IMR-90 (cell line): Measurements from ENCODE around the gene ANTXR1. TPM values are rescaled to one million over a fixed set of nuclear protein-coding genes. Genes with fewer than 3 reads are reported as not detected.

Experiments used
- ATAC-seq: fragments of 200-7000 bp; cut with Tn5 transposase; 2 replicates; pipeline ENCODE4 v1.9.1; 2020; ENCODE audit warnings: low read depth, mild to moderate bottlenecking, moderate library complexity
- BruUV-seq: library from RNA; stranded (reverse); fragments of 400-500 nt; replicated peaks from 2 replicates; lab custom pipeline; 2021; lab: Mats Ljungman, UMichigan
- CTCF ChIA-PET: fragments of 300-600 bp; formaldehyde crosslinking; extraction: SDS; loops from one replicate; lab custom pipeline; 2021; ENCODE audit warnings: antibody characterized with exemption; lab: Yijun Ruan, JAX
- POLR2A ChIA-PET: fragments of 300-600 bp; sonication (Branson Sonifier 250); formaldehyde crosslinking; loops from one replicate; lab custom pipeline; 2022; ENCODE audit warnings: antibody characterized with exemption; ENCODE audit not compliant: unreplicated experiment; lab: Charles Lee
- DNase-seq: peaks from one replicate; pipeline ENCODE4 v3.0.0; 2013
- H2AFZ ChIP-seq: replicated peaks from 2 replicates; pipeline ENCODE3; 2013; ENCODE audit warnings: low read length, mild to moderate bottlenecking; ENCODE audit not compliant: poor library complexity
- H2AK5ac ChIP-seq: 2 replicates; pipeline ENCODE4 v1.6.1; 2013; ENCODE audit warnings: low read depth, low read length, inconsistent platforms
- H2AK9ac ChIP-seq: replicated peaks from 2 replicates; pipeline ENCODE3; 2013; ENCODE audit warnings: mild to moderate bottlenecking, low read depth, low read length, moderate library complexity; ENCODE audit not compliant: poor library complexity
- H2BK120ac ChIP-seq: 2 replicates; pipeline ENCODE4 v1.6.1; 2013; ENCODE audit warnings: low read depth, low read length, inconsistent platforms
- H2BK15ac ChIP-seq: 3 replicates; pipeline ENCODE4 v1.6.1; 2013; ENCODE audit warnings: low read depth, low read length, inconsistent platforms
- H2BK20ac ChIP-seq: 2 replicates; pipeline ENCODE4 v1.6.1; 2013; ENCODE audit warnings: low read depth, mild to moderate bottlenecking, inconsistent platforms, low read length, moderate library complexity
- H2BK5ac ChIP-seq: 2 replicates; pipeline ENCODE4 v1.6.1; 2013; ENCODE audit warnings: mild to moderate bottlenecking, low read depth, low read length, inconsistent platforms; ENCODE audit not compliant: poor library complexity, severe bottlenecking
- H3K14ac ChIP-seq: replicated peaks from 2 replicates; pipeline ENCODE4 v1.6.1; 2013; ENCODE audit warnings: low read depth, low read length, inconsistent platforms
- H3K18ac ChIP-seq: 2 replicates; pipeline ENCODE4 v1.6.1; 2013; ENCODE audit warnings: low read depth, low read length, control low read depth
- H3K23ac ChIP-seq: 2 replicates; pipeline ENCODE4 v1.6.1; 2013; ENCODE audit warnings: low read depth, low read length, inconsistent platforms
- H3K27ac ChIP-seq: 2 replicates; pipeline ENCODE4 v1.5.1; 2013; ENCODE audit warnings: mild to moderate bottlenecking, control low read depth, low read length; ENCODE audit not compliant: insufficient read depth
- H3K27me3 ChIP-seq: 2 replicates; pipeline ENCODE4 v1.6.1; 2013; ENCODE audit warnings: low read length; ENCODE audit not compliant: control insufficient read depth, insufficient read depth
- H3K36me3 ChIP-seq: 2 replicates; pipeline ENCODE4 v1.6.1; 2013; ENCODE audit warnings: low read length, mixed read lengths; ENCODE audit not compliant: control insufficient read depth, insufficient read depth
- H3K4ac ChIP-seq: 2 replicates; pipeline ENCODE4 v1.6.1; 2013; ENCODE audit warnings: low read depth, low read length, inconsistent platforms
- H3K4me1 ChIP-seq: 2 replicates; pipeline ENCODE4 v1.6.1; 2013; ENCODE audit warnings: low read length, mixed read lengths; ENCODE audit not compliant: control insufficient read depth, insufficient read depth
- H3K4me2 ChIP-seq: 2 replicates; pipeline ENCODE4 v1.6.1; 2013; ENCODE audit warnings: low read depth, mild to moderate bottlenecking, control low read depth, low read length, moderate library complexity
- H3K4me3 ChIP-seq: 2 replicates; pipeline ENCODE4 v1.5.1; 2013; ENCODE audit warnings: low read depth, mild to moderate bottlenecking, control low read depth, low read length, moderate library complexity; ENCODE audit not compliant: insufficient read depth
- H3K56ac ChIP-seq: 2 replicates; pipeline ENCODE4 v1.6.1; 2013; ENCODE audit warnings: low read length, inconsistent platforms; ENCODE audit not compliant: insufficient read depth; ENCODE audit errors: extremely low read depth
- H3K79me1 ChIP-seq, 2 experiments: 2 replicates each; pipeline ENCODE4 v1.6.1; 2013; ENCODE audit warnings: low read length in 2 of 2, inconsistent platforms in 1 of 2, low read depth in 1 of 2
- H3K9ac ChIP-seq: 2 replicates; pipeline ENCODE4 v1.6.1; 2013; ENCODE audit warnings: low read depth, low read length, control low read depth
- H3K9me1 ChIP-seq: 2 replicates; pipeline ENCODE4 v1.6.1; 2013; ENCODE audit warnings: low read length, inconsistent platforms; ENCODE audit not compliant: insufficient read depth
- H3K9me3 ChIP-seq: 2 replicates; pipeline ENCODE4 v1.6.1; 2013; ENCODE audit warnings: low read length; ENCODE audit not compliant: control insufficient read depth, insufficient read depth
- H4K20me1 ChIP-seq: 2 replicates; pipeline ENCODE4 v1.6.1; 2013; ENCODE audit warnings: low read length, inconsistent platforms; ENCODE audit not compliant: insufficient read depth
- H4K5ac ChIP-seq: 2 replicates; pipeline ENCODE4 v1.6.1; 2013; ENCODE audit warnings: mild to moderate bottlenecking, low read depth, low read length, control low read depth
- H4K8ac ChIP-seq, 2 experiments: 2 replicates each; pipeline ENCODE4 v1.6.1; 2013; ENCODE audit warnings: low read depth in 2 of 2, low read length in 2 of 2, control low read depth in 1 of 2, inconsistent platforms in 1 of 2
- H4K91ac ChIP-seq: 2 replicates; pipeline ENCODE4 v1.6.1; 2013; ENCODE audit warnings: low read depth, low read length, inconsistent platforms; ENCODE audit not compliant: insufficient read depth
- BHLHE40 ChIP-seq: fragments of 150-350 bp; IDR thresholded peaks from 2 replicates; pipeline ENCODE4 v1.6.1; 2016; ENCODE audit warnings: mild to moderate bottlenecking, low read depth, low read length
- MAFK ChIP-seq: IDR thresholded peaks from 2 replicates; pipeline ENCODE4 v1.6.1; 2012; ENCODE audit warnings: low read depth, low read length, improper control_type of control experiment
- NFE2L2 ChIP-seq: fragments of 150-350 bp; IDR thresholded peaks from 2 replicates; pipeline ENCODE4 v1.6.1; 2016; ENCODE audit warnings: low read depth, mild to moderate bottlenecking, low read length
- POLR2A ChIP-seq: IDR thresholded peaks from 2 replicates; pipeline ENCODE4 v1.6.1; 2012; ENCODE audit warnings: mild to moderate bottlenecking, low read depth, low read length
- RAD21 ChIP-seq: IDR thresholded peaks from 2 replicates; pipeline ENCODE4 v1.6.1; 2012; ENCODE audit warnings: low read length, improper control_type of control experiment
- RCOR1 ChIP-seq: IDR thresholded peaks from 2 replicates; pipeline ENCODE4 v1.6.1; 2012; ENCODE audit warnings: mild to moderate bottlenecking, low read length, improper control_type of control experiment; ENCODE audit not compliant: insufficient replicate concordance
- RFX5 ChIP-seq: IDR thresholded peaks from 2 replicates; pipeline ENCODE4 v1.8.0; 2012; ENCODE audit warnings: low read depth, mild to moderate bottlenecking, low read length, moderate library complexity
- USF2 ChIP-seq: fragments of 150-350 bp; IDR thresholded peaks from 2 replicates; pipeline ENCODE4 v1.6.1; 2017; ENCODE audit warnings: mild to moderate bottlenecking, antibody characterized with exemption, low read length, low read depth
- WGBS, 2 experiments: methylation state at CpG; one replicate each; pipeline versions ENCODE4 v1.1.5 to v1.1.7; 2013; ENCODE audit warnings: missing lambda C conversion rate in 2 of 2; ENCODE audit not compliant: insufficient read length in 1 of 2; ENCODE audit errors: extremely low coverage in 2 of 2; 5-methylcytosine and 5-hydroxymethylcytosine counted together
- dilution Hi-C: fragments of 300-500 bp; cut with HindIII; formaldehyde crosslinking; loops from one replicate; pipeline ENCODE4 v1.14.3; 2018; ENCODE audit warnings: low sequenced_read_pairs; ENCODE audit not compliant: unreplicated experiment
- in situ Hi-C: fragments of 300-500 bp; cut with MboI; formaldehyde crosslinking; loops from 3 replicates; pipeline ENCODE4 v1.14.3; 2019; ENCODE audit warnings: low sequenced_read_pairs, inconsistent platforms, mixed read lengths
- intact Hi-C: fragments of 100-400 bp; cut with micrococcal nuclease; formaldehyde crosslinking; loops from 2 replicates; pipeline ENCODE4 v1.10.0; 2022
- polyA plus RNA-seq, 3 experiments: library from polyadenylated mRNA; depleted of rRNA; stranded (reverse); fragments of >200 nt; gene quantifications; 2 replicates each; pipeline ENCODE4 v1.2.3, GENCODE V29; 2012; ENCODE audit warnings: low replicate concordance in 1 of 3
- total RNA-seq: library from RNA; depleted of rRNA; stranded (reverse); fragments of >200 nt; gene quantifications from 2 replicates; pipeline ENCODE4 v1.2.3, GENCODE V29; 2012

Gene ANTXR1
- total and polyA plus RNA-seq, 2 of the 4 experiments (the other 2 are of a cell fraction): 27.2 to 36.9 TPM

- Histone ChIP-seq H2BK20ac (0 out of 2 replicates have a peak overlapping the region, but pooled peaks have one; percentile 27), H3K27ac (peak overlapping the region; percentile 77; the same call in 1 of the 2 replicates), H3K14ac (peak overlapping the region; percentile 90), H4K91ac (peak overlapping the region; percentile 75; the same call in 1 of the 2 replicates), H2BK15ac (peak overlapping the region; percentile 15; the same call in 1 of the 3 replicates), H4K20me1 (no peaks in the 10 kb centered on the region), H2BK120ac (peak overlapping the region; percentile 73), H3K4me1 (peaks cover 26% of the 10 kb centered on the region), H2AFZ (no peak overlapping the region), H3K79me1 (peaks cover 16 to 53% of the 10 kb centered on the region in 2 experiments), H2AK9ac (no peak overlapping the region), H3K18ac (peak overlapping the region; percentile 26), H3K36me3 (peaks cover 53% of the 10 kb centered on the region), H3K9me3 (no peaks in the 10 kb centered on the region), H3K4me3 (no peak overlapping the region), H4K8ac (no peak overlapping the region; a peak in 1 of 4 replicates), H3K27me3 (no peaks in the 10 kb centered on the region), H2AK5ac (peak overlapping the region; percentile 89), H3K23ac (peak overlapping the region; percentile 87; the same call in 1 of the 2 replicates), H3K56ac (peak overlapping the region; percentile 17; the same call in 1 of the 2 replicates), H2BK5ac (peak overlapping the region; percentile 67), H3K4me2 (0 out of 2 replicates have a peak overlapping the region, but pooled peaks have one; percentile 10), H3K9me1 (peaks cover 33% of the 10 kb centered on the region), H3K9ac (no peak overlapping the region), H4K5ac (peak overlapping the region; percentile 56), H3K4ac (peak overlapping the region; percentile 83)
- no TSS peak for BruUV-seq
- ChIA-PET CTCF (no interaction called here), POLR2A (no interaction called here)
- peak; percentile 60 for DNase-seq
- TF ChIP-seq MAFK: no peak
- no peak for TF ChIP-seq USF2
- TF ChIP-seq RCOR1: no peak
- TF ChIP-seq RFX5: no peak
- no peak for TF ChIP-seq NFE2L2
- no peak for TF ChIP-seq RAD21
- TF ChIP-seq POLR2A: no peak
- no peak for TF ChIP-seq BHLHE40
- dilution Hi-C loops: no loop called here
- no CpG with 5 or more reads among the region's 2 CpGs for WGBS, 2 experiments
- in situ Hi-C loops: no loop called here
- peak; percentile 16 for ATAC-seq
- intact Hi-C loops: loop anchor here (5.0 kb wide), 1 partner anchor 52 kb away; no protein-coding TSS in a partner anchor
Measured at GRCh38 chr2:69154106-69154505, 141.1 kb downstream of the ANTXR1 start.
